ENCODE data around the gene RTEL1.
"Not testable (repeated sequence)": the region's sequence is repeated elsewhere in the genome, so short reads cannot be mapped to it uniquely, and the experiment has no call there.

The RTEL1 gene

GRCh38 chr20:63664861-63665594 is 6.9 kb downstream of the RTEL1 start:
- DNase-seq (ENCODE audit: low read depth, low spot score) = no peak

- DNase-seq (ENCODE audit: low read depth, low spot score) = no peak
Observed at GRCh38 chr20:63665708-63666107, 7.6 kb downstream of the RTEL1 start.

DNA sequence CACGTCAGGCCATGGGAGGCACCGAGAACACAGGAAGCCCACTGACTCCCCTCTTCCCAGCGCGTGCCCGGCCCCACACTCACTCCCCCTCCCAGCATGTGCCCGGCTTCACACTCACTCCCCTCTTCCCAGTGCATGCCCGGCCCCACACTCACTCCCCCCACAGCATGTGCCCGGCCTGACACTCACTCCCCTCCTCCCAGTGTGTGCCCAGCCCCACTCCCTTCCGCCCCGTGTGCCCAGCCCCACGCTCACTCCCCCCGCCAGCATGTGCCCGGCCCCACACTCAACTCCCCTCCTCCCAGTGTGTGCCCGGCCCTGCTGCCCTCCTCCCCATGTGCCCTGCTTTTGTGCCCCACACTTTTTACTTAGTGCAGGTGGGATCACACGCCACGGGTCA is 9.7 kb downstream of the RTEL1 start:
- no peak for DNase-seq (ENCODE audit: low read depth, low spot score)

DNA sequence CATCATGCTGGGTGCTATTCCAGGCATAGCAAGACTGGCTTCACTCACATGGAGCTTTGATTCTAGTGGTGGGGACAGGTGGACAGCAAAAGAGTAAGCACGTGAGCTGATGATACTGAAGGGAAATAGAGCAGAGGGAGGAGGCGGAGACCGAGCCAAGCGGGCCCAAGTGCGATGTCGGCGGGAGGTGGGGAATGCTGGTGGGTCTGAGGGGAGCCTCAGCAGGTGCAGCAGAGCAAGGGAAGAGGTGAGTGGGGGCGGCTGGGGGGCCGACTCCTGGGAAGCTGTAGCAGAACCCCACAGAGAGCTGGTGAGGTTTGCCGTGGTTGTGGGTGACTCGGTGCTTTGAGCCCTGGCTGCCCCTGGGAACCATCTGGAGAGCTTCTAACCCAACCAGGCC is 10.2 kb downstream of the RTEL1 start:
- no peak for DNase-seq (ENCODE audit: low read depth, low spot score)

GRCh38 chr20:63671695-63672094 is 13.6 kb downstream of the RTEL1 start:
- not testable (repeated sequence) for DNase-seq (ENCODE audit: low read depth, low spot score)

GRCh38 chr20:63672666-63673065 is 14.6 kb downstream of the RTEL1 start:
- no peak for DNase-seq (ENCODE audit: low read depth, low spot score)

- no peak for DNase-seq (ENCODE audit: low read depth, low spot score)
Observed at GRCh38 chr20:63673951-63674350, 15.8 kb downstream of the RTEL1 start.

DNA sequence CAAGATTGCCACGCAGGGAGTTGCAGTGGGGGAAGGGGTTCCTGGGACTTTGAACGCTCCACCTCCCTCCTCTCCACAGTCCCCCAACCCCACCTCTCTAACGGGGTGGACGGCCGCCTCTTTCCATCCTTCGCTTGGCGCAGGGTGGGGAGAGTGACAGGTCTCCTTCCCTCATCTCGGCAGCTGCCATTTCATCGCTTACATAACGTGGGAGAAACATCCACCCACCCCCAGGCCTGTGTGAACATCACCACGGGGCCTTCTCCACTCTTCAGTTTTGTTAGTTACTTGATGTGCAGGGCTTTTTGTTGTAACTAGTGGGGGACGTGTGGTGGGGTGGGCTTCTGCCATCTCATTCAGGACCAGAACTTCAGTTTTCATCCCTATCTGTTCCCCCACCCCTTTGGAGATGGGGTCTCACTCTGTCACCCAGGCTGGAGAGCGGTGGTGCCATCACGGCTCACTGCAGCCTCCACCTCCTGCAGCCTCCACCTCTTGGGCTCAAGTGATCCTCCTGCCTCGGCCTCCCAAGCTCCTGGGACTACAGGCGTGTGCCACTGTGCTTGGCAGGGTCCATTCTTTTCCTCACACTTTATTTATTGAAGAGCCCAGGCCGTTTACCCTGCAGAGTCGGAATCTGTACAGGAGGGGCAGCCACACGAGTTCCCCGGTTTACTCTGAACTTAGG is 17.7 kb downstream of the RTEL1 start:
- no peak for DNase-seq (ENCODE audit: low read depth, low spot score)

DNA sequence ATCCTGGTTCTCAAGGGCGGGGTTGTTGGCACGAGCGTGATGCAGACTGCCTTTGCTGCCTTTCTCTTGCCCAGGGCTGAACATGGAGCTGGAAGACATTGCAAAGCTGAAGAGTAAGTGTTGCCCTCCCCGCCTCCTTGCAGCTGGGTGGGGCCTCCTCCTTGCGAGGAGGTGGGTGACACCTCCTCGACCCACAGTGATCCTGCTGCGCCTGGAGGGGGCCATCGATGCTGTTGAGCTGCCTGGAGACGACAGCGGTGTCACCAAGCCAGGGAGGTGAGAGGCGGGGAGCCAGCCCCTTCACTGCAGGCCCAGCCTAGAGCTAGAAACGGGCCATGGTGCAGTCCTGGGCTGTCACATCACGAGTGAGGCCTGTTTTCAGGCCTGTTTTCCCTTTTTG is 20.0 kb downstream of the RTEL1 start:
- no peak for DNase-seq (ENCODE audit: low read depth, low spot score)

DNA sequence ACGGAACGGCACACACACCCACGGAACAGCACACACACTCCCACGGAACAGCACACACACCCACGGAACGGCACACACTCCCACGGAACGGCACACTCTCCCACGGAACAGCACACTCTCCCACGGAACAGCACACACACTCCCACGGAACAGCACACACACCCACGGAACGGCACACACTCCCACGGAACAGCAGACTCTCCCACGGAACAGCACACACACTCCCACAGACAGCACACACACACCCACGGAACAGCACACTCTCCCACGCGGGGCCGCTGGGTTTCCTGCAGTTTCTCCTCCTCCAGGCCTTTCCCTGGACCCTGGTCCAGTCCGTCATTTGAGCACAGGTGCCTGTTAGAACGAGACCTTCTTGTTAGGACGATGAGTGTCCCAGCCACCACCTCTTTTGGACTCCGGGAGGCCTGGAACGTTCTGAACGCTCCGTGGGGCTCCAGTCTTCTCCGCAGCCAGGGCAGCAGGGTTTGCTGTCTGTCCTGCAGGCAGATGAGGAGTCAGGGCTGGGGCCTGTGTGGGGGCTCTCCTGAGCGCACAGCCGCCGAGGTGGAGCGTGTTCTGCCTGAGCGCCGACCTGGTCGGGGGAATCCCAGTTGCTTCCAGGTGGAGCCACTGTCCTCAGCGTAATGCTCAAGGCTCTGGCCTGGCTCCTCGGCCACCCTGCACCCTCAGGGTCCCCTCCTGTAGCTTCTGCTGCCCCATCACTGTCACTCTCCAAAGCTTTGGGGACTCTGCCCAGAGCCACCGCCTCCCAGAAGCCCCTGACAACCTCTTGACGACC is 20.8 kb downstream of the RTEL1 start:
- DNase-seq (ENCODE audit: low read depth, low spot score) = no peak

- DNase-seq (ENCODE audit: low read depth, low spot score) = no peak
Observed at GRCh38 chr20:63679799-63680305, 21.7 kb downstream of the RTEL1 start.

DNA sequence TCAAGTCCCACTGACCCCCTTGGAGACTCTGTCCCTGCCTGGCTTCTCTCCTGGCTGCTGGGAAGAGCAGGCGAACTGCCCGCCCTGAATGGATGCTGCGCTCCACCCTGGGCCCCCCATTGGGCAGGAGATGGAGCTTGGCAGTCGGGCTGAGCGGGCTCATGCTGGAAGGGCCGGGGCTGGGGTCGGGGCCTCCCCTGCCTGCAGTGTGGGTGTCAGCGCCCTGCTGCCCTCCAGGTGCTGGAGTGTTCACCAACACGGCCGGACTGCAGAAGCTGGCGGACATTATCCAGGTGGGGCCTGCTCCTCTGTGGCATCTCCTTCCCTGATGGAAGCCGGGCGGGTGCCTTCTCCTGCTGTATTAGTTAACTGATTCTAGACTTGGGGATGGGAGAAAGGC is 22.3 kb downstream of the RTEL1 start:
- DNase-seq (ENCODE audit: low read depth, low spot score) = no peak

- no peak for DNase-seq (ENCODE audit: low read depth, low spot score)
Observed at GRCh38 chr20:63680857-63681608, 22.9 kb downstream of the RTEL1 start.

- no peak for DNase-seq (ENCODE audit: low read depth, low spot score)
Observed at GRCh38 chr20:63681609-63682142, 23.6 kb downstream of the RTEL1 start.

GRCh38 chr20:63682384-63683139 is 24.4 kb downstream of the RTEL1 start:
- DNase-seq (ENCODE audit: low read depth, low spot score) = peak; percentile 91

GRCh38 chr20:63685269-63686026 is 27.3 kb downstream of the RTEL1 start:
- DNase-seq (ENCODE audit: low read depth, low spot score) = no peak

- DNase-seq (ENCODE audit: low read depth, low spot score) = no peak
Observed at GRCh38 chr20:63686094-63686491, 28.0 kb downstream of the RTEL1 start.

- peak; percentile 66 for DNase-seq (ENCODE audit: low read depth, low spot score)
Observed at GRCh38 chr20:63686492-63687321, 28.6 kb downstream of the RTEL1 start.
